OCI-LY7 (cell line): Measurements from ENCODE around the gene SLC38A4. TPM values are rescaled to one million over a fixed set of nuclear protein-coding genes. Genes with fewer than 3 reads are reported as not detected.

ENCODE experiments used
- BruUV-seq: library from RNA; stranded (reverse); fragments of 400-500 nt; replicated peaks from 2 replicates; lab custom pipeline; 2021; lab: Mats Ljungman, UMichigan
- CTCF ChIA-PET: fragments of 300-600 bp; sonication (Branson Sonifier 250); formaldehyde crosslinking; loops from one replicate; lab custom pipeline; 2022; ENCODE audit warnings: antibody characterized with exemption; ENCODE audit not compliant: unreplicated experiment; lab: Charles Lee
- POLR2A ChIA-PET: fragments of 300-600 bp; sonication (Branson Sonifier 250); formaldehyde crosslinking; loops from one replicate; lab custom pipeline; 2022; ENCODE audit warnings: antibody characterized with exemption; lab: Charles Lee
- DNase-seq: peaks from one replicate; pipeline ENCODE4 v3.0.0-alpha.2; 2015; ENCODE audit warnings: low spot score
- H2AFZ ChIP-seq: fragments of 200-600 bp; sonication (generic), shearing (Covaris generic); 2 replicates; pipeline ENCODE4 v1.6.1; 2014; ENCODE audit warnings: mild to moderate bottlenecking, antibody characterized with exemption, low read length, moderate library complexity
- H3K27ac ChIP-seq: fragments of 200-600 bp; sonication (generic); 2 replicates; pipeline ENCODE4 v1.5.1; 2014; ENCODE audit warnings: mixed run types, low read depth, mild to moderate bottlenecking, moderate library complexity, low read length, inconsistent platforms; ENCODE audit not compliant: poor library complexity, severe bottlenecking
- H3K36me3 ChIP-seq: fragments of 200-600 bp; sonication (generic); 2 replicates; pipeline ENCODE4 v1.6.1; 2014; ENCODE audit warnings: mild to moderate bottlenecking, antibody characterized with exemption, low read length, moderate library complexity, mixed read lengths; ENCODE audit not compliant: insufficient read depth
- H3K4me1 ChIP-seq: fragments of 200-600 bp; sonication (generic); 2 replicates; pipeline ENCODE4 v1.5.1; 2014; ENCODE audit warnings: mild to moderate bottlenecking, low read length; ENCODE audit not compliant: insufficient read depth, poor library complexity, severe bottlenecking
- H3K4me2 ChIP-seq: fragments of 200-600 bp; sonication (generic); 2 replicates; pipeline ENCODE4 v1.6.1; 2014; ENCODE audit warnings: mild to moderate bottlenecking, low read length
- H3K4me3 ChIP-seq: fragments of 200-600 bp; sonication (generic); 2 replicates; pipeline ENCODE4 v1.5.1; 2014; ENCODE audit warnings: mild to moderate bottlenecking, low read depth, low read length; ENCODE audit not compliant: poor library complexity, severe bottlenecking
- H3K79me2 ChIP-seq: fragments of 200-600 bp; sonication (generic); 2 replicates; pipeline ENCODE4 v1.6.1; 2016; ENCODE audit warnings: low read depth, mild to moderate bottlenecking, low read length, moderate library complexity, mixed read lengths; ENCODE audit not compliant: insufficient read depth
- H3K9me2 ChIP-seq: fragments of 200-600 bp; sonication (generic); 2 replicates; pipeline ENCODE4 v1.6.1; 2016; ENCODE audit warnings: mild to moderate bottlenecking, low read length, mixed read lengths; ENCODE audit not compliant: insufficient read depth
- H3K9me3 ChIP-seq: fragments of 200-600 bp; sonication (generic); 2 replicates; pipeline ENCODE4 v1.6.1; 2014; ENCODE audit warnings: mild to moderate bottlenecking, mixed run types, low read length, mixed read lengths
- H4K20me1 ChIP-seq: fragments of 200-600 bp; sonication (generic); 2 replicates; pipeline ENCODE4 v1.6.1; 2014; ENCODE audit warnings: mild to moderate bottlenecking, antibody characterized with exemption, low read length, moderate library complexity, mixed read lengths; ENCODE audit not compliant: insufficient read depth
- CTCF ChIP-seq: fragments of 200-600 bp; sonication (generic); conservative IDR thresholded peaks from 2 replicates; pipeline ENCODE4 v1.5.1; 2014; ENCODE audit warnings: mild to moderate bottlenecking, antibody characterized with exemption, low read length, moderate library complexity, mixed read lengths
- EZH2phosphoT487 ChIP-seq: fragments of 200-600 bp; sonication (generic); IDR thresholded peaks from 2 replicates; pipeline ENCODE4 v1.6.1; 2018; ENCODE audit warnings: low read depth, borderline replicate concordance, mild to moderate bottlenecking, mixed run types, antibody characterized with exemption, low read length, moderate library complexity, mixed read lengths
- intact Hi-C: fragments of 100-400 bp; cut with micrococcal nuclease; formaldehyde crosslinking; loops from one replicate; pipeline ENCODE4 v1.10.0; 2022; ENCODE audit not compliant: unreplicated experiment
- total RNA-seq, 2 experiments: library from RNA; depleted of rRNA in 1 of 2; stranded (reverse); fragments of >200 nt in 1 of 2; shearing (Covaris generic) in 1 of 2; gene quantifications; 2 replicates each; pipeline ENCODE4 v1.2.3, GENCODE V29; 2014 to 2022

The SLC38A4 gene
- total RNA-seq, 2 experiments from 2014 or later: not detected

- Histone ChIP-seq H3K9me2 (no peaks in the 10 kb centered on the region), H3K9me3 (no peaks in the 10 kb centered on the region), H3K4me3 (no peak overlapping the region), H3K4me1 (no peaks in the 10 kb centered on the region), H3K4me2 (no peak overlapping the region), H3K36me3 (no peaks in the 10 kb centered on the region), H2AFZ (no peak overlapping the region), H4K20me1 (no peaks in the 10 kb centered on the region), H3K27ac (no peak overlapping the region), H3K79me2 (no peaks in the 10 kb centered on the region)
- no peak for DNase-seq
- ChIA-PET POLR2A (no interaction called here), CTCF (no interaction called here)
- no peak for TF ChIP-seq EZH2phosphoT487
- no peak for TF ChIP-seq CTCF
- intact Hi-C loops: no loop called here
- no TSS peak for BruUV-seq
Observed at GRCh38 chr12:46798648-46799047, 27.1 kb downstream of the SLC38A4 start.

GRCh38 chr12:46798056-46798455, 27.7 kb downstream of the SLC38A4 start:
- POLR2A ChIA-PET: no interaction called here
- DNase-seq: no peak
- no peaks in the 10 kb centered on the region for H3K4me1 ChIP-seq
- no peak overlapping the region for H3K27ac ChIP-seq
- H3K9me3 ChIP-seq: no peaks in the 10 kb centered on the region
- no peaks in the 10 kb centered on the region for H3K9me2 ChIP-seq
- no peak overlapping the region for H3K4me3 ChIP-seq
- H3K79me2 ChIP-seq: no peaks in the 10 kb centered on the region
- no peak overlapping the region for H3K4me2 ChIP-seq
- CTCF ChIA-PET: no interaction called here
- no TSS peak for BruUV-seq
- no peaks in the 10 kb centered on the region for H3K36me3 ChIP-seq
- H2AFZ ChIP-seq: no peak overlapping the region
- H4K20me1 ChIP-seq: no peaks in the 10 kb centered on the region
- no peak for TF ChIP-seq EZH2phosphoT487
- TF ChIP-seq CTCF: no peak
- intact Hi-C loops: no loop called here

- CTCF ChIA-PET: no interaction called here
- no peak for TF ChIP-seq EZH2phosphoT487
- no peak for TF ChIP-seq CTCF
Observed at GRCh38 chr12:46795988-46796387, 29.8 kb downstream of the SLC38A4 start.

More at GRCh38 chr12:46795988-46796387, 29.8 kb downstream of the SLC38A4 start:
- intact Hi-C loops: no loop called here
- no peak overlapping the region for H2AFZ ChIP-seq
- BruUV-seq: no TSS peak
- no peak overlapping the region for H3K27ac ChIP-seq
- no peaks in the 10 kb centered on the region for H4K20me1 ChIP-seq
- H3K4me1 ChIP-seq: no peaks in the 10 kb centered on the region
- H3K36me3 ChIP-seq: no peaks in the 10 kb centered on the region
- H3K4me2 ChIP-seq: no peak overlapping the region
- no peaks in the 10 kb centered on the region for H3K9me2 ChIP-seq
- POLR2A ChIA-PET: interaction anchor here (0.5 to 0.6 kb wide), 2 partner anchors 38 to 1716 kb away, joined by 3 read pairs; no protein-coding TSS in a partner anchor
- no peak for DNase-seq
- H3K4me3 ChIP-seq: no peak overlapping the region
- no peaks in the 10 kb centered on the region for H3K79me2 ChIP-seq
- no peaks in the 10 kb centered on the region for H3K9me3 ChIP-seq
